Naive thymus-derived CD8-positive, alpha-beta T cell (primary cell): ENCODE measurements around the gene ORAI2. TPM values are rescaled to one million over a fixed set of nuclear protein-coding genes. Genes with fewer than 3 reads are reported as not detected.

Source experiments
- ATAC-seq, 2 donors: fragments of 150-1000 bp; cut with Tn5 transposase in 1 of 2; sonication (Bioruptor Pico), chemical (Tn5 transposase) in 1 of 2; 1 replicate in 1 of 2; 2 replicates in 1 of 2; pipeline ENCODE4 v1.10.0; 2021; ENCODE audit warnings: mild to moderate bottlenecking in 2 of 2, moderate library complexity in 2 of 2
- POLR2A ChIA-PET: fragments of 350-600 bp; sonication (Branson Sonifier 250); formaldehyde crosslinking; loops from one replicate; lab custom pipeline; 2021; ENCODE audit warnings: antibody characterized with exemption; lab: Charles Lee
- DNase-seq, 10 donors: peaks; one replicate each; pipeline versions ENCODE4 v3.0.0 to v3.0.0-alpha.2; 2020 to 2022
- H3K27ac Mint-ChIP-seq, 10 donors: one replicate each; pipeline ENCODE4 v1.8.0; 2020 to 2022; ENCODE audit warnings: mild to moderate bottlenecking in 10 of 10, mixed read lengths in 10 of 10, moderate library complexity in 4 of 10, inconsistent platforms in 1 of 10
- H3K27me3 Mint-ChIP-seq, 5 donors: one replicate each; pipeline ENCODE4 v1.8.0; 2021 to 2022; ENCODE audit warnings: mixed read lengths in 5 of 5
- H3K36me3 Mint-ChIP-seq, 3 donors: one replicate each; pipeline ENCODE4 v1.8.0; 2020 to 2022; ENCODE audit warnings: mixed read lengths in 3 of 3, mild to moderate bottlenecking in 2 of 3, inconsistent platforms in 1 of 3
- H3K4me1 Mint-ChIP-seq, 4 donors: one replicate each; pipeline ENCODE4 v1.8.0; 2021 to 2022; ENCODE audit warnings: mixed read lengths in 4 of 4
- H3K4me3 Mint-ChIP-seq, 10 donors: one replicate each; pipeline ENCODE4 v1.8.0; 2020 to 2022; ENCODE audit warnings: mild to moderate bottlenecking in 10 of 10, mixed read lengths in 10 of 10, moderate library complexity in 6 of 10, inconsistent platforms in 1 of 10
- H3K9me3 Mint-ChIP-seq, 9 donors: one replicate each; pipeline ENCODE4 v1.8.0; 2020 to 2022; ENCODE audit warnings: mixed read lengths in 9 of 9, mild to moderate bottlenecking in 3 of 9, inconsistent platforms in 1 of 9, moderate library complexity in 1 of 9
- polyA plus RNA-seq, 3 donors: library from polyadenylated mRNA; unstranded; fragments of 300-500 nt; fragmentation: Illumina TruSeq; gene quantifications; one replicate each; pipeline ENCODE4 v1.2.3, GENCODE V29; 2021
- total RNA-seq, 8 experiments: library from RNA in 2 of 8; stranded (reverse) in 2 of 8; gene quantifications; one replicate each; pipeline ENCODE4 v1.2.3 and lab custom pipeline; 2021 to 2026

The ORAI2 gene
- total and polyA plus RNA-seq, 5 experiments from 2014 or later, result 29.1 to 54.4 (median 35.9) TPM

DNA sequence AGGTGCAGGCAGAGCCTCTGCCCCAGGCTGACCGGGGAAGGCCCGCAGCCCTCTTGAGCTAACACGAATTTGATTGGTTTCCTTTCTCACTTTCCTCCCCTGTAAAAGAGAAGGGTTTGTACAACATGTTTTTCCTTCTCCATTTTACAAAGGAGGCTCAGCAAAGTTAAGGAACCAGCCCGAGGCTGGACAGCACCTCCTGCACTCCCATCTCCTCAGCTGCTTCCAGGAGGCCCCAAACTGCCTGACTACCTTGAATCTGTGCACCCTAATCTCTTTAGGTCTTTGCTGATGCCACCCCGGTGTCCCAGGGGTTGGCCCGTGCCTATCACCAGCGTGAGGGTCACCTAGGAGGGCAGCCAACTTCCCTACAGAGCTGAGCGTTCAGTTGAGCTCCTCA lies 27.1 kb downstream of the ORAI2 start:
- Mint-ChIP-seq H3K4me3 (peak overlapping the region in 1 of 10 donors; percentile 43), H3K27me3 (no peaks in the 10 kb centered on the region), H3K4me1 (peaks cover 6 to 34% (median 24%) of the 10 kb centered on the region in 4 donors), H3K36me3 (peaks cover 0 to 31% (median 2%) of the 10 kb centered on the region in 3 donors), H3K9me3 (no peaks in the 10 kb centered on the region), H3K27ac (peak overlapping the region in 2 of 10 donors; percentile 27 to 33)
- DNase-seq (no peak), ATAC-seq (no peak)
- POLR2A ChIA-PET, result interaction anchor here (0.6 to 1.3 kb wide), 2 partner anchors 35 to 56 kb away, joined by 3 to 4 read pairs; no protein-coding TSS in a partner anchor

- peak overlapping the region; percentile 83 to 95 (median 88) for H3K4me3 Mint-ChIP-seq
- peaks cover 0 to 11% (median 0%) of the 10 kb centered on the region in 3 donors for H3K36me3 Mint-ChIP-seq
- DNase-seq (peak in 1 of 10 donors; percentile 13), ATAC-seq (no peak)
- peaks cover 12 to 47% (median 35%) of the 10 kb centered on the region in 4 donors for H3K4me1 Mint-ChIP-seq
- H3K27me3 Mint-ChIP-seq, result no peaks in the 10 kb centered on the region
- POLR2A ChIA-PET, result interaction anchor here (0.7 to 2.7 kb wide), 9 partner anchors 8 to 59 kb away, joined by 3 to 18 read pairs (median 5); no protein-coding TSS in a partner anchor
- no peaks in the 10 kb centered on the region for H3K9me3 Mint-ChIP-seq
- H3K27ac Mint-ChIP-seq, result peak overlapping the region; percentile 80 to 94 (median 85)
Observed at GRCh38 chr7:102463841-102464576, 30.6 kb downstream of the ORAI2 start.

DNA sequence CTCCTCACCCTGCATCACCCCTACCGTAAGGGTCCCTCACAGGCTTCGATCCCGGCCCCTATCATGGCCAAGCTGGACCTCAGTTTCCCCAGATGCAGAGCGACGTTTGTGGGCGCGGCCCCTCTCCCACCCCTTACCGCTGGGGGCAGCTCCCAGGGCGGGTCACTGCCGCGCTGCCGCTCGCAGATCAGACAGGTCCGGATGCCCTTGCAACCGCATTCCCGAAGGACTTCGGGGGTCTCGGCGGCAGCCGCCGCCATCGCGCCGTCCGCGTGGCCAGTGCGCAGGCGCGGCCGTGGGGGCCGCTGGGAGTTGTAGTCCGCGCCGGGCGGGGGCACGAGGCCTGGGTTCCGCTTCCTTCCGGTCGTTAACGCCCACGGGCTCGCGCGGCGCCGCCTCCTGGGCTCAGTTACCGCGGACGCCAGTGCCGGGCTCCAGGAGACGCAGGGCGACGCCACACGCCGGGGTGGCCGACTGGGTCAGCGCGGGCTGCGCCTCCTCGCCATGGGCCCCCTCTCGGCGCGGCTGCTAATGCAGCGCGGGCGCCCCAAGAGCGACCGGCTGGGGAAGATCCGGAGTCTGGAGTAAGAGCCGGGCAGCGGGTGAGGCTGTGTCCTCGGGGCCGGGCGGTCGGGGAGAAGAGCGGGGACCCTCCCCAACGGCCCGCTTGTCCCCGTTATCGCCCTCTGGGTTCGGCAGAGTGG lies 31.4 kb downstream of the ORAI2 start, which contains the start of the genes ALKBH4 and LRWD1:
ALKBH4 (minus strand) TSS at position 287 of the 704 bp plus-strand sequence; CDS start at position 260, 27 bp downstream.
LRWD1 (plus strand) TSS at position 408 of the 704 bp plus-strand sequence; CDS start at position 505, 97 bp downstream.
- Mint-ChIP-seq H3K27me3 (no peaks in the 10 kb centered on the region), H3K4me3 (peak within 1 kb of the TSS; percentile 83 to 95 (median 88)), H3K4me1 (peaks cover 12 to 47% (median 35%) of the 10 kb centered on the region in 4 donors), H3K27ac (peak within 1 kb of the TSS; percentile 80 to 94 (median 85)), H3K9me3 (no peaks in the 10 kb centered on the region), H3K36me3 (peaks cover 0 to 11% (median 0%) of the 10 kb centered on the region in 3 donors)
- DNase-seq (peak; percentile 86 to 96 (median 92)), ATAC-seq (peak; percentile 95 to 96)
- POLR2A ChIA-PET, result interaction anchor here (0.6 to 2.7 kb wide), 10 partner anchors 7 to 60 kb away, joined by 3 to 18 read pairs (median 4); no protein-coding TSS in a partner anchor

GRCh38 chr7:102466097-102466496 lies 32.7 kb downstream of the ORAI2 start:
- Mint-ChIP-seq H3K4me1 (peaks cover 10 to 41% (median 31%) of the 10 kb centered on the region in 4 donors), H3K27me3 (no peaks in the 10 kb centered on the region), H3K36me3 (peaks cover 0 to 11% (median 0%) of the 10 kb centered on the region in 3 donors), H3K27ac (peak overlapping the region in 3 of 10 donors; percentile 41 to 79 (median 61)), H3K4me3 (peak overlapping the region; percentile 77 to 95 (median 88)), H3K9me3 (no peaks in the 10 kb centered on the region)
- DNase-seq (peak in 1 of 10 donors; percentile 31), ATAC-seq (no peak)
- POLR2A ChIA-PET, result interaction anchor here (0.9 to 2.7 kb wide), 7 partner anchors 34 to 70 kb away, joined by 4 to 18 read pairs (median 6); partner anchors contain the start of gene PRKRIP1

DNA sequence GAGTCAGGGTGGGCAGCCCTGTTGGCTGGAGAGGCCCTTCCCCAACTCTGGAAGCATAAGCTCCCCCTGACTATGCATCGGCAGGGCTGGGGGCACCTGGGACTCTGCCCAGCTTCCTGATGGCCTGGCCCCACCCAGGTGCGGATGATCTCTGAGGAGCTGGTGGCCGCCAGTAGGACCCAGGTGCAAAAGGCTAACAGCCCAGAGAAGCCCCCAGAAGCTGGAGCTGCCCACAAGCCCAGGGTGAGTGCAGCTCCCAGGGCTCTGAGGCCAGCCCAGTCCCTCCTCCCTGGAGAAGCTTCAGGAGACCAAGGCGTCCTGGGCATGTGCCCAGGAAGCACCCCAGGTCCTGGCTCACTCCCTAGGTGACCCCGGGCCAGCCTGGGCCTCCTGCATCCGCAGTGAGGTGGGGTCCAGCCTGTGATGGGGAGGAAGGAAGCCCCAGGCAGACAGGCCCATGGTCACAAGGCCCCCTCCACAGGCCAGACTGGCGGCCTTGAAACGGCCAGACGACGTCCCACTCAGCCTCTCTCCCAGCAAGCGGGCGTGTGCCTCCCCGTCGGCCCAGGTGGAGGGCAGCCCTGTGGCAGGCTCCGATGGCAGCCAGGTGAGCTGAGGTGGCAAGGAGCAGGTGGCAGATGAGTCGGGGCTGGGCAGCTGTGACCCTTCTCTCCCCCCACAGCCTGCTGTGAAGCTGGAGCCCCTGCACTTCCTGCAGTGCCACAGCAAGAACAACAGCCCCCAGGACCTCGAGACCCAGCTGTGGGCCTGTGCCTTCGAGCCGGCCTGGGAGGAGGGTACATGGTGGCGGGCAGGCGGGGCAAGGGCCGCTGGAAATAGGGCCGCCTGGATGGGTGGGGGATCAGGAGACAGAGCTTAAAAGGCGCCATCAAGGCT lies 34.5 kb downstream of the ORAI2 start:
- DNase-seq, result peak in 1 of 10 donors; percentile 60
- POLR2A ChIA-PET, result interaction anchor here (0.7 to 2.5 kb wide), 7 partner anchors 12 to 71 kb away, joined by 3 to 15 read pairs (median 5); partner anchors contain the start of gene ORAI2
- ATAC-seq, result no peak

GRCh38 chr7:102468478-102469350 lies 35.3 kb downstream of the ORAI2 start:
- H3K27ac Mint-ChIP-seq, result peak overlapping the region in 2 of 10 donors; percentile 22 to 75
- POLR2A ChIA-PET, result interaction anchor here (0.7 to 1.8 kb wide), 3 partner anchors 13 to 72 kb away, joined by 3 to 5 read pairs (median 3); partner anchors contain the start of gene ORAI2
- H3K4me1 Mint-ChIP-seq, result peaks cover 9 to 27% (median 23%) of the 10 kb centered on the region in 4 donors
- ATAC-seq, result no peak
- peaks cover 0 to 14% (median 0%) of the 10 kb centered on the region in 3 donors for H3K36me3 Mint-ChIP-seq
- no peak overlapping the region for H3K4me3 Mint-ChIP-seq
- peak in 1 of 10 donors; percentile 56 for DNase-seq
- H3K9me3 Mint-ChIP-seq, result no peaks in the 10 kb centered on the region
- no peaks in the 10 kb centered on the region for H3K27me3 Mint-ChIP-seq

More for the DNA sequence above, 34.5 kb downstream of the ORAI2 start:
- no peak overlapping the region for H3K27ac Mint-ChIP-seq
- no peaks in the 10 kb centered on the region for H3K9me3 Mint-ChIP-seq
- H3K27me3 Mint-ChIP-seq, result no peaks in the 10 kb centered on the region
- H3K4me3 Mint-ChIP-seq, result no peak overlapping the region
- peaks cover 9 to 29% (median 27%) of the 10 kb centered on the region in 4 donors for H3K4me1 Mint-ChIP-seq
- H3K36me3 Mint-ChIP-seq, result peaks cover 0 to 14% (median 0%) of the 10 kb centered on the region in 3 donors

- peak overlapping the region in 1 of 10 donors; percentile 22 for H3K27ac Mint-ChIP-seq
- DNase-seq, result peak in 1 of 10 donors; percentile 53
- H3K4me3 Mint-ChIP-seq, result no peak overlapping the region
- ATAC-seq, result no peak
- H3K9me3 Mint-ChIP-seq, result no peaks in the 10 kb centered on the region
- POLR2A ChIA-PET, result no interaction called here
- H3K4me1 Mint-ChIP-seq, result peaks cover 9 to 20% (median 16%) of the 10 kb centered on the region in 4 donors
- no peaks in the 10 kb centered on the region for H3K27me3 Mint-ChIP-seq
- H3K36me3 Mint-ChIP-seq, result peaks cover 0 to 14% (median 0%) of the 10 kb centered on the region in 3 donors
Observed at GRCh38 chr7:102469351-102469971, 36.1 kb downstream of the ORAI2 start.

- DNase-seq (peak in 1 of 10 donors; percentile 45), ATAC-seq (no peak)
- Mint-ChIP-seq H3K27me3 (no peaks in the 10 kb centered on the region), H3K9me3 (no peaks in the 10 kb centered on the region), H3K4me3 (peak overlapping the region in 1 of 10 donors; percentile 34), H3K27ac (peak overlapping the region in 3 of 10 donors; percentile 14 to 48 (median 38)), H3K4me1 (peaks cover 9 to 17% (median 15%) of the 10 kb centered on the region in 4 donors), H3K36me3 (peaks cover 0 to 14% (median 0%) of the 10 kb centered on the region in 3 donors)
- POLR2A ChIA-PET, result interaction anchor here (1.7 kb wide), 1 partner anchor 66 kb away, joined by 3 read pairs; no protein-coding TSS in a partner anchor
Observed at GRCh38 chr7:102469972-102470825, 36.8 kb downstream of the ORAI2 start.

GRCh38 chr7:102471791-102472125 lies 38.4 kb downstream of the ORAI2 start:
- Mint-ChIP-seq H3K27me3 (no peaks in the 10 kb centered on the region), H3K27ac (peak overlapping the region in 1 of 10 donors; percentile 78)

More at GRCh38 chr7:102471791-102472125, 38.4 kb downstream of the ORAI2 start:
- H3K4me1 Mint-ChIP-seq, result peaks cover 1 to 11% (median 3%) of the 10 kb centered on the region in 4 donors
- H3K36me3 Mint-ChIP-seq, result peaks cover 0 to 14% (median 0%) of the 10 kb centered on the region in 3 donors
- no peaks in the 10 kb centered on the region for H3K9me3 Mint-ChIP-seq
- POLR2A ChIA-PET, result interaction anchor here (0.5 to 1.7 kb wide), 3 partner anchors 8 to 75 kb away, joined by 3 to 6 read pairs (median 3); partner anchors contain the start of gene PRKRIP1
- DNase-seq (peak in 1 of 10 donors; percentile 48), ATAC-seq (no peak)
- H3K4me3 Mint-ChIP-seq, result no peak overlapping the region
